Measurements from ENCODE around the gene IFT88. TPM values are rescaled to one million over a fixed set of nuclear protein-coding genes. Genes with fewer than 3 reads are reported as not detected.

Gene IFT88
- total RNA-seq, 1 experiment from 2014 or later = 22.6 TPM

DNA sequence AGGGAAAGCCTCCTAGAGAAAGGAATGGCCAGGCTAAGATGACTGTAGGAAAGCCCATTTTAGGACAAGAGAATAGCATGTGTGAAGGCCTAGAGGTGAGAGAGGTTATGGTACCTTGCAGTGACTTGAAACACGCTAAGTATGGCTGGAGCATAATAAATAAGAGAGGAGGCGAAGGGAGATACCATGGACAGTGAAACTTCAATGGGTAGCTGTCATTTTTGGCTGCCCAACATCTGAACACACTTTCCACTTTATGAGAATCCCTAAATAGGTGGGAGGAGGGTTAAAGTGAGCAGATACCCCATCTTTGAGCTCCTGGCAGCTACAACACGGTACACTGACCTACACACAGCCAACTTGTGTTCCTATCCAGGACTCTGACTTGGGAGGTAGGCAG lies 8.0 kb upstream of the IFT88 start:
- no peak for DNase-seq (ENCODE audit: low read depth, low spot score)
- in situ Hi-C loops (cut with HindIII; ENCODE audit: low pct_unique_long_range_greater_than_20kb, low sequenced_read_pairs) = no loop called here

DNA sequence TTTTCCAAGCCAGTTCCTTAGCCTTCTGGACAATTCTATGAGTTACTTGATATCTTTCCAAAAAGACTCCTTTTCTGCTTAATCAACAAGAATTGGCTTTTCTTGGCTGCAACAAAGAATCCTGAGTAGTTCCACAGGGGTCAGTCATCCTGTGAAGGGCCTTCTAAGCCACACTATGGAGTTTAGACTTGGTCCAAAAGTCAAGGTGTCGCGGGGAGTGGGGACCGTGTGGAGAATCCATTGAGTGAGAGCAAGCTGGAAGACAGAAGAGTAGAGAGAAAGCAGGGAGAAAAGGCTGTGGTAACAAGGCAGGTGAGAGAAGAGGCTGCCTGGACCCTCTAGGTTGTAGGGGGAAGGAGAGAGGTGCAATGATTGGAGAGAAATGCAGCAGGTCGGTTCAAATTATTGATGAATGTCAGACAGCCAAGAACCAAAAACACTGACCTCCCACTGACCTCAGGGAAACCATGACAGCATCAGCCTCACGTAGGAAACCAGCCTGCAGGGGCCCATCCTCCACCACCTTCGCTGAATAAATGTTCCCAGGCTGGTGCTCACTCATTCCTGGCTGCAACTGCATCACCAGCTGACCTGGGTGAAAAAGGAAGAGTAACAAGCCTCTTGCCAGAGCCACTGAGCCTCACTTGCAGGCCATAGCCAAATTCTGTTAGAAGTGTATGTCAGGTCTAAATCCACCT lies 7.1 kb upstream of the IFT88 start:
- in situ Hi-C loops (cut with HindIII; ENCODE audit: low pct_unique_long_range_greater_than_20kb, low sequenced_read_pairs) = no loop called here
- no peak for DNase-seq (ENCODE audit: low read depth, low spot score)

DNA sequence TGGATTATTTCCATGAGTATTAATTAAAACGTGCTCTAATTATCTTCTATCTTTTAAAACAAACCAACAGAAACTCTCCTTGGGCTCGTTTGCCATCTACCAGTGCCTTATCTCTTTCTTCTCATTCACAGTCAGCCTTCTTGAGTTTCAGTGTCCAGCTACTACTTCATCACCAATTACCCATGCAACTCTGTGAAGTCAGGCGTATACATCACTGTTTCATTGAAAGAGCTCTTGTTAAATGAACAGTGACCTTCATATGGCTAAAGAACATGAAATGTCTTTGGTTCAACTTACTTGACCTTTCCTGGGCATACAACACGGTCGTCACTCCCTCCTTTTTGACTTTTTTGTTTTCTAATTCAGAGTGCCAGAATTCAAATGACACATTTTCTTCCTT lies 5.2 kb upstream of the IFT88 start:
- DNase-seq (ENCODE audit: low read depth, low spot score) = peak; percentile 32
- in situ Hi-C loops (cut with HindIII; ENCODE audit: low pct_unique_long_range_greater_than_20kb, low sequenced_read_pairs) = no loop called here

DNA sequence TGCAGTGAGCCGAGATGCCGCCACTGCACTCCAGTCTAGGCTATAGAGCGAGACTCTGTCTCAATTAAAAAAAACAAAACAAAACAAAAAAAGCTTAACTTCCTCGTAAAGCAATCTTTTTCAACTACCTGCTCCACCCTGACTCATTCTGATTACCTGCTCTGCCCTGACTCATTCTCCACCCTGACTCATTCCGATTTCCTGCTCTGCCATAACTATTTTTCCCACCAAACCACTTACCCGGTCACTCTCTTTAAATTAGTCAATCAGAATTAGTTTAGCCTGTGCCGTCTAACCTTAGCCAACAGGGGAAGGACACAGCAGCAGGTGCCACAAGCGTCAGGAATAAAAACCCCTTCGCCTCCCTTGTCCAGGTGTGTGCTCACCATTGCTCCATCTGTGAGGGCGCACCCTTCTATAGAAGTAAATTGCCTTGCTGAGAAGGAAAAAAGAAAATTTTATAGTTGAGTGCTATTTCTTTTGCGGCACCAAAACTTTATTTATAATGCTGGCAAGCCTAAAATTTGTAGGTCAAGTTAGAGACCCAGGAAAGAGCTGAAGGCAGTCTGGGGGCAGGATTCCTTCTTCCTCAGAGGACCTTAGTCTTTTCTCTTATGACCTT lies 1.7 kb upstream of the IFT88 start:
- no peak for DNase-seq (ENCODE audit: low read depth, low spot score)
- in situ Hi-C loops (cut with HindIII; ENCODE audit: low pct_unique_long_range_greater_than_20kb, low sequenced_read_pairs) = no loop called here

DNA sequence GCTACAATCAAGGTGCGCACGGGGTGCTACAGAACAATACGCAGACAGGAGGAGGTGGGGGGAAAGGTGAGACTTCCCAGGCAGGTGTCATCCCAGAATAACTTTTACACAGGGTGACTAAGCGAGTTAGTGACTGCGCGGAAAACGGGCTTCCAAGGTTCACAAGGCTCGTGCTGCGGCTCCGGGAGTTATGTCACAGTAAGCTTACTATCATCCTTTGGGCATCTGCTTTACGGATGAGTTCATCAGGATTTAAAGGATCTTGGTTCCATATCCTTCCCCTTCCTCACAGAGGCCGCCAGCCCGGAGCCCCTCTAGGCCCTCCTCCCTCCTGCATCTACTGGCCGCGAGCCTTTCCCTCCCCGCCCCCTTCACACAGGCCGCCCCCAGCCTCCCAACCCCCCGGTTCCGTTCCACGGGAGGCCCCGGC lies 474 bp upstream of the IFT88 start:
- peak; percentile 67 for DNase-seq (ENCODE audit: low read depth, low spot score)

DNA sequence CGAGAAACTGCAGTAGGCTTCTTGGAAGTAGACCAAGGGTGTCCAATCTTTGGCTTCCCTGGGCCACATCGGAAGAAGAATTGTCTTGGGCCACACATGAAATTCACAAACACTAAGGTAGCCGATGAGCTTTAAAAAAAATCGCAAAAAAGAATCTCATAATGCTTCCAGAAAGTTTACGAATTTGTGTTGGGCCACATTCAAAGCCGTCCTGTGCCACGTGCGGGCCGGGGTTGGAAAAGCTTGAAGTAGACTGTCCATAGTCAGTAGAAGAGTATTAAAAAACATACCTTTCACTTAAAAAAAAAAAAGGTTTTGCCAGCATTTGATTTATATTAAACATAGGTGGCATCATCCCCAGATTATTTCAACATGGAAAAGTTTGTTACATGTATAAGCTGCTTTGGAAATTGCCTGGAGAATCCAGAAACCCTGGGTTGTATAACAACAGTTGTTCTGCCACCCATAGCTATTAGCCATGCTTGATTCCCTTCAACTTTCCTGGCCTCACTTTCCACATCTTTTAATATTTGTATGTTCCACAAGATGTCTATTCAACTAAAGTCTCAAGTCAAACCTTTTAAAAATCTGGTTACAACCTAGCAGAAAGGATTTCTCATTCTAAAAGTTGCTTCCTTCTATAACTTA lies 1.0 kb downstream of the IFT88 start:
- DNase-seq (ENCODE audit: low read depth, low spot score) = no peak
- in situ Hi-C loops (cut with HindIII; ENCODE audit: low pct_unique_long_range_greater_than_20kb, low sequenced_read_pairs) = no loop called here

More for the DNA sequence above, 474 bp upstream of the IFT88 start:
- in situ Hi-C loops (cut with HindIII; ENCODE audit: low pct_unique_long_range_greater_than_20kb, low sequenced_read_pairs) = no loop called here

DNA sequence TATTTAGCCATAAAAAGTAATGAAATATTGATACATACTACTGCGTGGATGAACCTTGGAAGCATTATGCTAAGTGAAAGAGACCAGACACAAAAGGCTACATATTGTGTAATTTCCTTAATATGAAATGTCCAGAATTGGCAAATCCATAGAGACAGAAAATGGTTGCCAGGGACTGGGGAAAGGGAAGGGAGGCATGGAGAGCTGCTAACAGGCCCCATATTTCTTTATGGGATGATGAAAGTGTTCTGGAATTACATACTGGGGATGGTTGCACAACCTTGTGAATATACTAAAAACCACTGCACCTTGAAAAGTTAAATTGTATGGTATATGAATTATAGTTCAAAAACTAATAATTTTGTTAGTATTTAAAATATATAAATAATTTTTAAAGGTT lies 3.6 kb downstream of the IFT88 start:
- in situ Hi-C loops (cut with HindIII; ENCODE audit: low pct_unique_long_range_greater_than_20kb, low sequenced_read_pairs) = no loop called here
- DNase-seq (ENCODE audit: low read depth, low spot score) = no peak

DNA sequence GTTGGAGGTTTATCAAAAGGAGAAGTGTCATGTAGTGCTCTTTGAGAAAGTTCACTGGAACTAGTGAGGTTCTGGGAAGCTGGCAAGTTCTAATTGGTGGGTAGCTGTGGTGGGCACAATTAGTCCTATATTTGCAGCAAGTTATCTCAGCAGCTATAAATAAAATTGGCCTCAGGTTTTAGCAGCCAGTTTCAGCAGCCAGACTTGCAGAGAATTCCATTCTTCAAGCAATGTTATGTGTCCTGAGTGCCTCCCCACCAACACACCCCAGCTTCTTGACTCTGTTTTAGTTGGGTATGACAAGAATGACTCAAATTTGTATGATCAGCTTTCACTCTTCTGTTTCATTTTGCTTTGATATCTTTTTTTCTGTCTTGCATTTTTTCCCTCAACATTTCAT lies 4.7 kb downstream of the IFT88 start:
- in situ Hi-C loops (cut with HindIII; ENCODE audit: low pct_unique_long_range_greater_than_20kb, low sequenced_read_pairs) = no loop called here
- DNase-seq (ENCODE audit: low read depth, low spot score) = no peak

DNA sequence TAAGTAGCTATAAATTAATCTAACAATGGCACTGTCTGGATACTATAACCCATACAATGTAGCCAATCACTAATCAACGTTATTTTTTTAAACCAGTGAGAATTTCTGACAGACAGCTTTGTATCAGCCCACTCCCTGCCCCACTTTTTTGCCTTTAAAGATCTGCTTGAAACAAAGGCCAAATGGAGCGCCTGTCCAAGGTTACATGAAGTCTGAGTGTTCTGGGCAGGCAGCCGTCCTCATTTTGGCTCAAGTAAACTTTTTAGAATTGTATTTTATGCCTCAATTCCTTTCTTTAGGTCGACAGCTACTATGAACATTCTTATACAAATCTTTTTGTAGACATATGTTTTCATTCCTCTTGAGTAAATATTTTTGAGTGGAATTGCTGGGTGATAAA lies 6.2 kb downstream of the IFT88 start:
- in situ Hi-C loops (cut with HindIII; ENCODE audit: low pct_unique_long_range_greater_than_20kb, low sequenced_read_pairs) = no loop called here
- DNase-seq (ENCODE audit: low read depth, low spot score) = no peak

DNA sequence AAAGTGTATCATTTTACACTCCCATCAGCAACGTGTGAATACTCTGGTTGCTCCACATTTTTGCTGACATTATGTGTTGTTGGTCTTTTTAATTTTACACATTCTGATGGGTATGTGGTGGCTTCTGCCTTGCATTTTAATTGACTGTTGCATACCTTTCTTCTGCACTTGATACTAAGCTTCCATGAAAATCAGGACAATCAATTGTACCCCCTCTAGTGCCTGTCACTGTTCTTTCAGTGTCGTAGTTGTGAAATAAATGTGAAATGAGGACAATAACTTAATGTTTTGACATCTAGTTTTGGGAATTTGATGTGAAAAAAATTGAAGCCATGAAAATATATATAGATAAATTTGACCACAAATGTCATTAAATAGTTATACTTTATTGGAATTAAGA lies 6.7 kb downstream of the IFT88 start:
- DNase-seq (ENCODE audit: low read depth, low spot score) = no peak
- in situ Hi-C loops (cut with HindIII; ENCODE audit: low pct_unique_long_range_greater_than_20kb, low sequenced_read_pairs) = no loop called here

DNA sequence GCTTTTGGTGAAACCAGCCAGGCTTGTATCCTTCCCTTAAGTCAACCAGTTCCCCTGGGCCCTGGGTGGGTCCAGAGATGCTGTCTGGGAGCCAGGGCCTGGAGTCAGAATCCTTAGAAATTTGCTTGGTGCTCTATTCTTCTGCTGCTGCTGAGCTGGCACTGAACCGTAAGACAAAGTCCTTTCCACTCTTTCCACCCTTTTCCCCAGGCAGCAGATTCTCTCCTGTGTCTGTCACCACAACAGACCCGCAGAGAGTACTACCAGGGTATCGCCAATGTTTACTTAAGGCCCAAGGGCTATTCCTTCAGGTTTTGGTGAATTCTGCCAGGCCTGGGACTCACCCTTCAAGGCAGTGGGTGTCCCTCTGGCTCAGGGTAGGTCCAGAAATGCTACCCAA lies 12.2 kb downstream of the IFT88 start:
- no peak for DNase-seq (ENCODE audit: low read depth, low spot score)
- in situ Hi-C loops (cut with HindIII; ENCODE audit: low pct_unique_long_range_greater_than_20kb, low sequenced_read_pairs) = no loop called here

DNA sequence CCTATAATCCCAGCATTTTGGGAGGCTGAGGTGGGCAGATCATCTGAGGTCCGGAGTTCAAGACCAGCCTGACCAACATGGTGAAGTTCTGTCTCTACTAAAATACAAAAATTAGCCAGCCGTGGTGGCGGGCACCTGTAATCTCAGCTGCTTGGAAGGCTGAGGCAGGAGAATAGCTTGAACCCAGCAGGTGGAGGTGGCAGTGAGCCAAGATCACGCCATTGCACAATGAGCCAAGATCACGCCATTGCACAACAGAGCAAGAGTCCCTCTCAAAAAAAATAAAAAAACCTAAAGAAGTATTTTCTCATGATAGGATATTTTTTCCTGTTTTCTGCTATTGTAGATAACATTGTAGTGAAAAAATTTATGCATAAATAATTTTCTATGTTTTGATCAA lies 13.3 kb downstream of the IFT88 start:
- DNase-seq (ENCODE audit: low read depth, low spot score) = no peak
- in situ Hi-C loops (cut with HindIII; ENCODE audit: low pct_unique_long_range_greater_than_20kb, low sequenced_read_pairs) = no loop called here

DNA sequence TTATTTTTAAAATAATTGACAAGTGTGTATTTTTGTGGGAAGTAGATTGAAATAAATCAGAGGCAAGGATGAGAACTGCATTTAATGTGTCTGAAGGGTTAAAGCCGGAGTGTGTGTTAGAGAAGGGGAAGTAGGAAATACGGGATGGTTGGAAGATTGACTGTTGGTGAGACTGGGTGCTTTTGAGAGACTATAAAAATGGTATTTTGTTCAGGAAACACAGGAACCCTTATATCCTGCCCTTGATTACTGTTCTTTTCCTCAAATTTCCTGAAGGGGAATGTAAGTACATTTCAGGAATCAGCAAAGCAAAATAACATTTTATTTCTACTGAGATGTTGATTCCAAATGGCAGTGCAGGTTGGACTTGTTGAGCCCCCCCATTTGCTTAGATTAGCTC lies 15.1 kb downstream of the IFT88 start:
- DNase-seq (ENCODE audit: low read depth, low spot score) = no peak
- in situ Hi-C loops (cut with HindIII; ENCODE audit: low pct_unique_long_range_greater_than_20kb, low sequenced_read_pairs) = no loop called here

DNA sequence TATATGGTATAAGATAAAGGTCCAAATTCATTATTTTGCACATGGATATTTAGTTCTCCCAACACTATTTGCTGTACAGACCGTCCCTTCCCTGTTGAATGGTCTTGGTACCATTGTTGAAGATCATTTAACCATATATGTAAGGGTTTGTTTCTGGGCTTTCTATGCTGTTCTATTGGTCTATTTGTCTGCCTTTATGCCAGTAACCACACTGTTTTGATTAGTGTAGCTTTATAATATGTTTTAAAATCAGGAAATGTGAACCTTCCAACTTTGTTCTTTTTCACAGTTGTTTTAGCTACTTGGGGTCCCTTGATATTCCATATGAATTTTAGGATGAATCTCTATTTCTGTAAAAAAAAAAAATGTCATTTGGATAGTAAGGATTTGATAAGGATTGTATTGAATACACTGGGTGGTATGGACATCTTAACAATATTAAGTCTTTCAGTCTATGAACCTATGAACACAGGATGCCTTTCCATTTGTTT lies 16.9 kb downstream of the IFT88 start:
- in situ Hi-C loops (cut with HindIII; ENCODE audit: low pct_unique_long_range_greater_than_20kb, low sequenced_read_pairs) = no loop called here
- DNase-seq (ENCODE audit: low read depth, low spot score) = no peak

DNA sequence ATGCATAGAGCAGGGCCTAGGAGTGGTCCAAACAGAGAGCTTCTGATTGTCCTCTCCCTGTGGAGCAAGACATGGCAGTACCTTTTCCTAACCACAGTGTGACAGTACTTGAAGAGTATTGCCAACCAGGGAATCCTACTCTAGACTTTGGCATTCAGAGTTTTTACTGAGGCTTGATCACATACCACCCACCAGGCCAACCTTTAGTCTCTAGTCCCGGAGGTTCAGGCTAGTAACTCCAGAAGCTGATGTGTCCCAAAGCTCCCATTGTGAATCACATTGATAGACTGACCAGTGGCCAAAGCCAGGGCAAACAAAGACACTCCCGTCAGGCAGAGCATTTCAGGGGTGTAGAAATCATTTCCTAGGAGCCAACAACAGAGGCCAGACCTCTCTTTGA lies 18.4 kb downstream of the IFT88 start:
- in situ Hi-C loops (cut with HindIII; ENCODE audit: low pct_unique_long_range_greater_than_20kb, low sequenced_read_pairs) = no loop called here

DNA sequence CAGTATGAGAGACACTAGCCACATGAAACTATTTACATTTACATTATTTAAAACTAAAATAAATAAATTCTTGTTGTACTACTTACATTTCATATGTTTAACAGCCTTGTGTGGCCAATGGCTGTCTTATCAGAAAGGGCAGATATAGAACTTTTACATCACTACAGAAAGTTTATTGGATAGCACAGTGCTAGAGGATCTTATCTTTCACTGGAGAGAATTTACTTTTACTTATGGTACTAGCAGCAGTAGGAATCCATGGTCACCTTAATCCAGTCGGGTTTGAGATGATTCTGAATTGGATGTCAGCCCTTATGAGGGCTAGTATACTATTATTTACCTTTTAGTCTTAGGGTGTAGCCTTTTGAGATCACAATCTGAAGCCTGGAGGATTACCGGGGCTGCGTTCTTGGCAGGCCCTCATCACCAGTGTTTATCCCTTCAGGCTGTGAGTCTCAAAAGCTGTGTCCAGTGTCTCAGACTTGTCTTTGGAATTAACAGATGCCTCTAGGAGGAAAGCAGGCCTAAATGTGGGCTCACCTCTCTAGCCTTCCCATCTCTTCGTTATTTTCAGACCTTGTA lies 21.7 kb downstream of the IFT88 start:
- DNase-seq (ENCODE audit: low read depth, low spot score) = no peak

More for the DNA sequence above, 18.4 kb downstream of the IFT88 start:
- DNase-seq (ENCODE audit: low read depth, low spot score) = no peak

DNA sequence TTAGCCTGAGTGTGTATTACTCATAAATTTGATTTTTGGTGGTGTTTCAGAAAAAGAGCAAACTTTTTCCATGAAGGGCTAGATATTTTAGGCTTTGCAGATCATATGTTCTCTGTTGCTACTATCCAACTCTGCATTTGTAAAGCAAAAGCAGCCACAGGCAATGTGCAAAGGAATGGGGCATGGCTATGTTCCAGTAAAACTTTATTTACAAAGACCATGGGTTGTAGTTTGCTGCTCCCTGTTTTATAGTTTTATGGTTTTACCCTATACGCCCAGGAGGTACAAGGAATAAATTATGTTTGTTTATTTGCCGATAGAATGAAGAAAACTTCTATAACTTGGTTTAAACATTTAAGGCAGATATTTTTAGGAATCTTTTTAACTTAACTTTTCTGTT lies 23.6 kb downstream of the IFT88 start:
- no peak for DNase-seq (ENCODE audit: low read depth, low spot score)

More for the DNA sequence above, 21.7 kb downstream of the IFT88 start:
- in situ Hi-C loops (cut with HindIII; ENCODE audit: low pct_unique_long_range_greater_than_20kb, low sequenced_read_pairs) = no loop called here

DNA sequence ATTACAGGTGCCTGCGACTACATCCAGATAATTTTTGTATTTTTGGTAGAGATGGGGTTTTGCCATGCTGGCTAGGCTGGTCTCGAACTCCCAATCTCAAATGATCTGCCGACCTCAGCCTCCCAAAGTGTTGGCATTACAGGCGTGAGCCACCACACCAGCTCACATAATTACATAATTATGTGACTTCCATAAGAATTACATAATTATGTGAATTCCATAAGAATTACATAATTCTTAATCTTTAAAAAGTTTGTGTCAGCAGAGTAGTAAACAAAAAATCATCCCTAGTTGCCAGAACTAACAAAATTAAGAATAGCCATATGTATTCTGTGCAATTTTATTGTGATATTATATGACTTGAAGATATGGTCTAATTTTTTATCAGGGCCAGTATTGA lies 25.6 kb downstream of the IFT88 start:
- DNase-seq (ENCODE audit: low read depth, low spot score) = no peak
- in situ Hi-C loops (cut with HindIII; ENCODE audit: low pct_unique_long_range_greater_than_20kb, low sequenced_read_pairs) = no loop called here

More for the DNA sequence above, 23.6 kb downstream of the IFT88 start:
- in situ Hi-C loops (cut with HindIII; ENCODE audit: low pct_unique_long_range_greater_than_20kb, low sequenced_read_pairs) = no loop called here

Data from SK-MEL-5 (cell line).